Measurements from ENCODE around the gene ATP5ME. TPM values are rescaled to one million over a fixed set of nuclear protein-coding genes. Genes with fewer than 3 reads are reported as not detected.
A peak's percentile ranks its signal among the peaks of the same experiment; 100 is the strongest.

The ATP5ME gene
- total and polyA plus RNA-seq, 7 experiments from 2014 or later: 115 to 404 (median 125) TPM

DNA sequence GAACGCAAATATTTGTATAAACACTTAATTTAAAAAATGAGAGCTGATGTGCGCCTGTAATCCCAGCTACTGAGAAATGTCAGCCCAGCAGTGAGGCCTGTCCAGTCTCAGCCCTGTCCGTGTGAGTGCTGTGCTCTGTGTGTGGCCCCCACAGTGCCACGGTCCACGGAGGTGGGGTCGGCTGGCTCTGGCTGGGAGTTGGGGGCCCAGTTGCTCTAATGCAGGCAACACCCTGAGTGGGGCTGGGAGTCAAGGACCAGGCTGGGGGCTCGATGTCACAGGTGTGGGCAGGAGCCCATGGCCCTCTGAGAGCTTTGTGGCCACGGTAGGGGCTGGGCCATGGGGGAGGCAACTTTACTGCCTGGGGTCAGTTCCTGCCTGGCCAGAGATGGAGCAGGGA is 44.4 kb upstream of the ATP5ME start:
- Histone ChIP-seq H3K9me3 (ENCODE audit: control insufficient read depth in 2 of 3, low read length in 3 of 3) (no peaks in the 10 kb centered on the region), H3K4me3 (ENCODE audit: low read length) (no peak overlapping the region), H3K27me3 (ENCODE audit: control insufficient read depth in 2 of 2, insufficient read depth in 2 of 2, low read length in 2 of 2) (no peaks in the 10 kb centered on the region), H3K27ac (ENCODE audit: low read depth, low read length) (no peak overlapping the region), H3K4me1 (ENCODE audit: control insufficient read depth in 2 of 2, insufficient read depth in 2 of 2, low read length in 2 of 2) (no peaks in the 10 kb centered on the region), H3K36me3 (ENCODE audit: control insufficient read depth in 2 of 3, insufficient read depth in 3 of 3, low read length in 3 of 3) (peaks cover 0 to 16% (median 0%) of the 10 kb centered on the region in 3 experiments)
- Mint-ChIP-seq H3K27me3 (no peaks in the 10 kb centered on the region), H3K4me3 (no peak overlapping the region), H3K27ac (peak overlapping the region in 1 of 9 donors; percentile 10), H3K36me3 (peaks cover 0 to 32% (median 9%) of the 10 kb centered on the region in 5 donors), H3K4me1 (peaks cover 9 to 31% (median 18%) of the 10 kb centered on the region in 7 donors), H3K9me3 (peaks cover 0 to 3% (median 0%) of the 10 kb centered on the region in 11 donors)
- ATAC-seq (no peak), DNase-seq (no peak)
- CTCF ChIA-PET: no interaction called here
- intact Hi-C loops (cut with micrococcal nuclease): no loop called here
- POLR2A ChIA-PET: interaction anchor here (1.1 kb wide), 1 partner anchor 292 kb away, joined by 4 read pairs; no protein-coding TSS in a partner anchor

- CTCF ChIA-PET: no interaction called here
- H3K4me1 ChIP-seq (ENCODE audit: control insufficient read depth in 2 of 2, insufficient read depth in 2 of 2, low read length in 2 of 2): no peaks in the 10 kb centered on the region
- Mint-ChIP-seq H3K27me3 (no peaks in the 10 kb centered on the region), H3K36me3 (peaks cover 0 to 26% (median 9%) of the 10 kb centered on the region in 5 donors), H3K4me3 (no peak overlapping the region), H3K9me3 (peaks cover 0 to 3% (median 0%) of the 10 kb centered on the region in 11 donors), H3K27ac (peak overlapping the region in 3 of 9 donors; percentile 46 to 75 (median 62)), H3K4me1 (peaks cover 9 to 33% (median 18%) of the 10 kb centered on the region in 7 donors)
- H3K36me3 ChIP-seq (ENCODE audit: control insufficient read depth in 2 of 3, insufficient read depth in 3 of 3, low read length in 3 of 3): peaks cover 0 to 16% (median 0%) of the 10 kb centered on the region in 3 experiments
- no peak overlapping the region for H3K4me3 ChIP-seq (ENCODE audit: low read length)
- ATAC-seq: peak; percentile 26
- intact Hi-C loops (cut with micrococcal nuclease): no loop called here
- no peaks in the 10 kb centered on the region for H3K27me3 ChIP-seq (ENCODE audit: control insufficient read depth in 2 of 2, insufficient read depth in 2 of 2, low read length in 2 of 2)
- POLR2A ChIA-PET: no interaction called here
- no peaks in the 10 kb centered on the region for H3K9me3 ChIP-seq (ENCODE audit: control insufficient read depth in 2 of 3, low read length in 3 of 3)
- no peak overlapping the region for H3K27ac ChIP-seq (ENCODE audit: low read depth, low read length)
- DNase-seq: no peak
Measured at GRCh38 chr4:717601-718320, 43.7 kb upstream of the ATP5ME start.

- intact Hi-C loops (cut with micrococcal nuclease): no loop called here
- no peaks in the 10 kb centered on the region for H3K27me3 Mint-ChIP-seq
- H3K27me3 ChIP-seq (ENCODE audit: control insufficient read depth in 2 of 2, insufficient read depth in 2 of 2, low read length in 2 of 2): no peaks in the 10 kb centered on the region
- H3K4me1 Mint-ChIP-seq: peaks cover 20 to 47% (median 30%) of the 10 kb centered on the region in 7 donors
- H3K36me3 Mint-ChIP-seq: peaks cover 0 to 5% (median 0%) of the 10 kb centered on the region in 5 donors
- ChIA-PET POLR2A (no interaction called here), CTCF (no interaction called here)
- no peaks in the 10 kb centered on the region for H3K4me1 ChIP-seq (ENCODE audit: control insufficient read depth in 2 of 2, insufficient read depth in 2 of 2, low read length in 2 of 2)
- no peak overlapping the region for H3K4me3 ChIP-seq (ENCODE audit: low read length)
- H3K9me3 ChIP-seq (ENCODE audit: control insufficient read depth in 2 of 3, low read length in 3 of 3): no peaks in the 10 kb centered on the region
- no peaks in the 10 kb centered on the region for H3K9me3 Mint-ChIP-seq
- H3K36me3 ChIP-seq (ENCODE audit: control insufficient read depth in 2 of 3, insufficient read depth in 3 of 3, low read length in 3 of 3): no peaks in the 10 kb centered on the region
- H3K27ac Mint-ChIP-seq: peak overlapping the region in 1 of 9 donors; percentile 36
- H3K4me3 Mint-ChIP-seq: no peak overlapping the region
- ATAC-seq (no peak), DNase-seq (no peak)
- no peak overlapping the region for H3K27ac ChIP-seq (ENCODE audit: low read depth, low read length)
Measured at GRCh38 chr4:714087-714486, 40.0 kb upstream of the ATP5ME start.

- POLR2A ChIA-PET: interaction anchor here (0.6 kb wide), 1 partner anchor 38 kb away, joined by 3 read pairs; no protein-coding TSS in a partner anchor
- no peak overlapping the region for H3K27ac Mint-ChIP-seq
- ATAC-seq: no peak
Measured at GRCh38 chr4:712916-713632, 39.0 kb upstream of the ATP5ME start.

DNA sequence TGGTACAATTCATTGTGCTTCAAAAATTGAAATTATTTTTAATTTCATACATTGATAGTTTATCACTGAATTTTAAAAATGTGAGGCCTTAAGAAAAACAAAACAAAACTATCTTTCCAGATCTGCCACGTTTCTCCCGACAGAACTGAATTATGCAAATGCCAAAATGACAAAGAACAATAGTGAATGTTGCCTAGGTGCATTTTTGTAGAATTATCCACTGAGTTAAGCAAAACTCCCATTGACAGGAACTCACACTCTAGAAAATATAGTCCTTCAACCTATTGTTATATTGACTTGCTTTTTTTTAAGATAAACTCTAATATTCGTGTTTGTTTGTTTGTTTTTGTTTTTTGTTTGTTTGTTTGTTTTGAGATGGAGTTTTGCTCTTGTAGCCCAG is 38.0 kb upstream of the ATP5ME start:
- no peaks in the 10 kb centered on the region for H3K9me3 ChIP-seq (ENCODE audit: control insufficient read depth in 2 of 3, low read length in 3 of 3)
- Mint-ChIP-seq H3K4me3 (no peak overlapping the region), H3K9me3 (no peaks in the 10 kb centered on the region), H3K4me1 (peaks cover 21 to 52% (median 31%) of the 10 kb centered on the region in 7 donors), H3K27ac (no peak overlapping the region), H3K36me3 (peaks cover 0 to 10% (median 0%) of the 10 kb centered on the region in 5 donors), H3K27me3 (no peaks in the 10 kb centered on the region)
- intact Hi-C loops (cut with micrococcal nuclease): no loop called here
- peaks cover 2 to 6% of the 10 kb centered on the region in 2 donors for H3K4me1 ChIP-seq (ENCODE audit: control insufficient read depth in 2 of 2, insufficient read depth in 2 of 2, low read length in 2 of 2)
- DNase-seq (no peak), ATAC-seq (no peak)
- no peak overlapping the region for H3K4me3 ChIP-seq (ENCODE audit: low read length)
- no peaks in the 10 kb centered on the region for H3K36me3 ChIP-seq (ENCODE audit: control insufficient read depth in 2 of 3, insufficient read depth in 3 of 3, low read length in 3 of 3)
- ChIA-PET CTCF (no interaction called here), POLR2A (no interaction called here)
- no peak overlapping the region for H3K27ac ChIP-seq (ENCODE audit: low read depth, low read length)
- H3K27me3 ChIP-seq (ENCODE audit: control insufficient read depth in 2 of 2, insufficient read depth in 2 of 2, low read length in 2 of 2): no peaks in the 10 kb centered on the region

More at GRCh38 chr4:712916-713632, 39.0 kb upstream of the ATP5ME start:
- peaks cover 0 to 6% of the 10 kb centered on the region in 2 donors for H3K4me1 ChIP-seq (ENCODE audit: control insufficient read depth in 2 of 2, insufficient read depth in 2 of 2, low read length in 2 of 2)
- Mint-ChIP-seq H3K4me1 (peaks cover 26 to 57% (median 36%) of the 10 kb centered on the region in 7 donors), H3K27me3 (no peaks in the 10 kb centered on the region), H3K9me3 (no peaks in the 10 kb centered on the region), H3K4me3 (no peak overlapping the region), H3K36me3 (peaks cover 0 to 11% (median 0%) of the 10 kb centered on the region in 5 donors)
- no peak overlapping the region for H3K4me3 ChIP-seq (ENCODE audit: low read length)
- CTCF ChIA-PET: no interaction called here
- no peaks in the 10 kb centered on the region for H3K36me3 ChIP-seq (ENCODE audit: control insufficient read depth in 2 of 3, insufficient read depth in 3 of 3, low read length in 3 of 3)
- intact Hi-C loops (cut with micrococcal nuclease): no loop called here
- H3K9me3 ChIP-seq (ENCODE audit: control insufficient read depth in 2 of 3, low read length in 3 of 3): no peaks in the 10 kb centered on the region
- no peak for DNase-seq
- no peak overlapping the region for H3K27ac ChIP-seq (ENCODE audit: low read depth, low read length)
- no peaks in the 10 kb centered on the region for H3K27me3 ChIP-seq (ENCODE audit: control insufficient read depth in 2 of 2, insufficient read depth in 2 of 2, low read length in 2 of 2)

DNA sequence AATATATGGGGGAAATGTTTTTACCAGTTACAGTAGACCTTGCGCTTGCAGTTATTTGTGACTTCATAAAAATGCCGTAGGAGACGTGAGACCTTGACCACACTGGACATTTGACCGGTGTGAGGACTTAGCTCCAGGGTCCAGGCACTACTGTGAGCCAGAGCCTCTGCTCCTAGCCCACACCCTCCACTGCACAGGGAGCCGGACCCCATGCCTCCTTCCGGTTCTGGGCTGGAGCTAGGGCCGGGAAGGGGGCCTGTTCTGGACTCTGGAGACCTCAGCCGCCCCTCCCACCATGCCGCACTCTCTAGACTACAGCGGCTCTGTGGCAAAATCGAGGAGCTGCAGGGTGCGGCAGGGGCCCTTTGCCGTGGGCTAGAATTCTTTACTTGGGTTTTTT is 36.8 kb upstream of the ATP5ME start:
- H3K36me3 Mint-ChIP-seq: peaks cover 0 to 10% (median 0%) of the 10 kb centered on the region in 5 donors
- no peak overlapping the region for H3K4me3 ChIP-seq (ENCODE audit: low read length)
- H3K4me1 ChIP-seq (ENCODE audit: control insufficient read depth in 2 of 2, insufficient read depth in 2 of 2, low read length in 2 of 2): peaks cover 4 to 6% of the 10 kb centered on the region in 2 donors
- H3K9me3 ChIP-seq (ENCODE audit: control insufficient read depth in 2 of 3, low read length in 3 of 3): no peaks in the 10 kb centered on the region
- H3K27ac ChIP-seq (ENCODE audit: low read depth, low read length): no peak overlapping the region
- H3K27ac Mint-ChIP-seq: no peak overlapping the region
- peaks cover 21 to 46% (median 34%) of the 10 kb centered on the region in 7 donors for H3K4me1 Mint-ChIP-seq
- no peaks in the 10 kb centered on the region for H3K27me3 ChIP-seq (ENCODE audit: control insufficient read depth in 2 of 2, insufficient read depth in 2 of 2, low read length in 2 of 2)
- H3K4me3 Mint-ChIP-seq: no peak overlapping the region
- H3K27me3 Mint-ChIP-seq: no peaks in the 10 kb centered on the region
- CTCF ChIA-PET: no interaction called here
- DNase-seq (no peak), ATAC-seq (no peak)
- POLR2A ChIA-PET: interaction anchor here (0.6 to 0.8 kb wide), 2 partner anchors 18 to 36 kb away, joined by 3 to 4 read pairs; no protein-coding TSS in a partner anchor
- H3K9me3 Mint-ChIP-seq: no peaks in the 10 kb centered on the region
- intact Hi-C loops (cut with micrococcal nuclease): no loop called here
- H3K36me3 ChIP-seq (ENCODE audit: control insufficient read depth in 2 of 3, insufficient read depth in 3 of 3, low read length in 3 of 3): no peaks in the 10 kb centered on the region

All from naive thymus-derived CD4-positive, alpha-beta T cell (primary cell).